Astrocyte (in vitro differentiated cells and primary cell): ENCODE results near the gene C1R.

Source experiments
- EZH2 ChIP-seq: IDR thresholded peaks from 2 replicates; pipeline ENCODE4 v1.6.1; 2012; ENCODE audit warnings: mild to moderate bottlenecking, low read length, inconsistent platforms; ENCODE audit not compliant: insufficient read depth
- TF ChIP-seq, protein P1 (sequence below): IDR thresholded peaks from 2 replicates; pipeline ENCODE4 v1.5.1; 2011; ENCODE audit warnings: low read depth, mild to moderate bottlenecking, inconsistent platforms, low read length, moderate library complexity; ENCODE audit not compliant: insufficient read depth

DNA sequence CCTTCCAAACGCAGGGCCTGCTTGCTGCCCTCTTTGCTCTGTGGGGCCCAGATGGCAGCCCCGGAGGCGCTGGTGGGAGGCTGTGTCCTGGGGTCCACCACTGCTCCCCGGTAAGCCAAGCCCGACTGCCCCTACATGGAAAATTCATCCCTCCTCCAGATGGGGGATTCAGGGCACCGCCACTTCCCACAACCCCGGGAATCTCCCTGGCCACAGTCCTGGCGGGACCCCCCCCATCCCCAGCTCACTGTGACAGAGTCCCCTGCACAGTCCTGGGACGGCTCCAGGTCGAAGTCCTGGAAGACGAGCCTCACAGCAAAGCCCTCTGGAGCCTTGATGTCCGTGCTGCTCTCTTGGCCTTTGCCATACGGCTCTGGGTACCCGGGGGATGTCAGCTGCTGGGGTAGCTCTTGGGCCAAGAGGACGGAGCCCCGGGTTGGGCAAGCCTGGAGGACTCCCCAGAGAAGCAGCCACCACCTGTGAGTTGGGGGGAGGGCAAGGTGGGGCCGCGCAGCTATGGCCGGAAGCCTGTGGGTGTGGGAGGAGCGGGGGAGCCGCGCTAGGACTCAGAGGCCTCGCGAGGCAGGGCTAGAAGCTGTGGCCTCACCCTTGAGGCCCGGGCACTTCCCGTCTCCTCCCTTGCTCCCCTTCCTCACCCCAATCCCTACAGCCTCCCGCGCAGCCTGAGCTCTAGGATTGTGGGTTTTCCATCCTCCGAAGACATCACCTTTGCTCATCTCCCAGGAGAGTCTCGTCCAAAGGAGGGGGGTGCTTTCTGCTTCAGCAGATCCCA is 16.0 kb upstream of the C1R start:
- no peak for TF ChIP-seq EZH2
- TF ChIP-seq, protein P1, sequence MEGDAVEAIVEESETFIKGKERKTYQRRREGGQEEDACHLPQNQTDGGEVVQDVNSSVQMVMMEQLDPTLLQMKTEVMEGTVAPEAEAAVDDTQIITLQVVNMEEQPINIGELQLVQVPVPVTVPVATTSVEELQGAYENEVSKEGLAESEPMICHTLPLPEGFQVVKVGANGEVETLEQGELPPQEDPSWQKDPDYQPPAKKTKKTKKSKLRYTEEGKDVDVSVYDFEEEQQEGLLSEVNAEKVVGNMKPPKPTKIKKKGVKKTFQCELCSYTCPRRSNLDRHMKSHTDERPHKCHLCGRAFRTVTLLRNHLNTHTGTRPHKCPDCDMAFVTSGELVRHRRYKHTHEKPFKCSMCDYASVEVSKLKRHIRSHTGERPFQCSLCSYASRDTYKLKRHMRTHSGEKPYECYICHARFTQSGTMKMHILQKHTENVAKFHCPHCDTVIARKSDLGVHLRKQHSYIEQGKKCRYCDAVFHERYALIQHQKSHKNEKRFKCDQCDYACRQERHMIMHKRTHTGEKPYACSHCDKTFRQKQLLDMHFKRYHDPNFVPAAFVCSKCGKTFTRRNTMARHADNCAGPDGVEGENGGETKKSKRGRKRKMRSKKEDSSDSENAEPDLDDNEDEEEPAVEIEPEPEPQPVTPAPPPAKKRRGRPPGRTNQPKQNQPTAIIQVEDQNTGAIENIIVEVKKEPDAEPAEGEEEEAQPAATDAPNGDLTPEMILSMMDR = no peak
